Mesothelial cell of epicardium (in vitro differentiated cells): ENCODE measurements around the gene LINC00305. TPM values are rescaled to one million over a fixed set of nuclear protein-coding genes. Genes with fewer than 3 reads are reported as not detected.

Experiments
- DNase-seq, 2 experiments: peaks; one replicate each; pipeline ENCODE4 v3.0.0; 2021; ENCODE audit warnings: low spot score in 2 of 2; ENCODE audit not compliant: unreplicated experiment in 2 of 2
- H3K27ac Mint-ChIP-seq: 2 replicates; pipeline ENCODE4 v1.8.0; 2021; ENCODE audit warnings: mixed read lengths
- H3K27me3 Mint-ChIP-seq: 2 replicates; pipeline ENCODE4 v1.8.0; 2021; ENCODE audit warnings: low read depth, mixed read lengths
- H3K36me3 Mint-ChIP-seq: 2 replicates; pipeline ENCODE4 v1.8.0; 2021; ENCODE audit warnings: mixed read lengths
- H3K4me1 Mint-ChIP-seq: 2 replicates; pipeline ENCODE4 v1.8.0; 2021; ENCODE audit warnings: mixed read lengths
- H3K4me3 Mint-ChIP-seq: 2 replicates; pipeline ENCODE4 v1.8.0; 2021; ENCODE audit warnings: mild to moderate bottlenecking, moderate library complexity, mixed read lengths
- H3K9me3 Mint-ChIP-seq: 2 replicates; pipeline ENCODE4 v1.8.0; 2021; ENCODE audit warnings: mixed read lengths
- CTCF ChIP-seq: fragments of 200-600 bp; sonication (generic); IDR thresholded peaks from one replicate; pipeline ENCODE4 v1.5.0; 2021; ENCODE audit warnings: antibody characterized with exemption; ENCODE audit not compliant: unreplicated experiment
- total RNA-seq: library from RNA; stranded (reverse); gene quantifications from 3 replicates; pipeline ENCODE4 v1.2.1, GENCODE V29; 2021

Gene LINC00305
- total RNA-seq, 1 donor from 2014 or later = not detected

- H3K36me3 Mint-ChIP-seq = no peaks in the 10 kb centered on the region
- DNase-seq = no peak
- H3K4me1 Mint-ChIP-seq = peaks cover 5% of the 10 kb centered on the region
- no peak overlapping the region for H3K4me3 Mint-ChIP-seq
- TF ChIP-seq CTCF = peak; percentile 16
- no peak overlapping the region for H3K27ac Mint-ChIP-seq
- peaks cover 6% of the 10 kb centered on the region for H3K9me3 Mint-ChIP-seq
- no peaks in the 10 kb centered on the region for H3K27me3 Mint-ChIP-seq
These were observed 44.9 kb downstream of the LINC00305 start for GRCh38 chr18:64103986-64104385.

- Mint-ChIP-seq H3K4me1 (peaks cover 5% of the 10 kb centered on the region), H3K9me3 (no peaks in the 10 kb centered on the region), H3K4me3 (no peak overlapping the region), H3K27ac (no peak overlapping the region), H3K27me3 (no peaks in the 10 kb centered on the region), H3K36me3 (no peaks in the 10 kb centered on the region)
- no peak for TF ChIP-seq CTCF
- no peak for DNase-seq
These were observed 48.6 kb downstream of the LINC00305 start for GRCh38 chr18:64100116-64100922.

- no peak overlapping the region for H3K4me3 Mint-ChIP-seq
- H3K36me3 Mint-ChIP-seq = no peaks in the 10 kb centered on the region
- no peaks in the 10 kb centered on the region for H3K9me3 Mint-ChIP-seq
- H3K27ac Mint-ChIP-seq = no peak overlapping the region
- no peak for DNase-seq
- H3K27me3 Mint-ChIP-seq = no peaks in the 10 kb centered on the region
- peaks cover 5% of the 10 kb centered on the region for H3K4me1 Mint-ChIP-seq
- TF ChIP-seq CTCF = no peak
These were observed 49.6 kb downstream of the LINC00305 start for GRCh38 chr18:64099244-64099643.

- H3K4me3 Mint-ChIP-seq = no peak overlapping the region
- H3K9me3 Mint-ChIP-seq = no peaks in the 10 kb centered on the region
- H3K27me3 Mint-ChIP-seq = no peaks in the 10 kb centered on the region
- no peak overlapping the region for H3K27ac Mint-ChIP-seq
- DNase-seq = no peak
- H3K36me3 Mint-ChIP-seq = no peaks in the 10 kb centered on the region
- TF ChIP-seq CTCF = peak; percentile 59
- peaks cover 8% of the 10 kb centered on the region for H3K4me1 Mint-ChIP-seq
These were observed 51.4 kb downstream of the LINC00305 start for GRCh38 chr18:64097497-64097896.

- Mint-ChIP-seq H3K27me3 (no peaks in the 10 kb centered on the region), H3K4me1 (peaks cover 6% of the 10 kb centered on the region), H3K4me3 (no peak overlapping the region), H3K27ac (no peak overlapping the region), H3K36me3 (no peaks in the 10 kb centered on the region), H3K9me3 (no peaks in the 10 kb centered on the region)
- no peak for DNase-seq
- TF ChIP-seq CTCF = no peak
These were observed 53.8 kb downstream of the LINC00305 start for GRCh38 chr18:64095056-64095455.
